ENCODE data around the gene SOCS3.

Gene SOCS3

GRCh38 chr17:78367193-78367592 lies 7.3 kb upstream of the SOCS3 start:
- no peak for DNase-seq (ENCODE audit: low spot score)

- no peak for DNase-seq (ENCODE audit: low spot score)
Measured at GRCh38 chr17:78366109-78366848, 6.4 kb upstream of the SOCS3 start.

GRCh38 chr17:78365561-78366108 lies 5.8 kb upstream of the SOCS3 start:
- peak; percentile 84 for DNase-seq (ENCODE audit: low spot score)

- no peak for DNase-seq (ENCODE audit: low spot score)
Measured at GRCh38 chr17:78364436-78365281, 4.8 kb upstream of the SOCS3 start.

- DNase-seq (ENCODE audit: low spot score), result no peak
Measured at GRCh38 chr17:78362671-78363070, 2.8 kb upstream of the SOCS3 start.

GRCh38 chr17:78362232-78362631 lies 2.4 kb upstream of the SOCS3 start:
- no peak for DNase-seq (ENCODE audit: low spot score)

GRCh38 chr17:78361225-78361701 lies 1.4 kb upstream of the SOCS3 start:
- DNase-seq (ENCODE audit: low spot score), result peak; percentile 45

GRCh38 chr17:78360371-78361224 lies 721 bp upstream of the SOCS3 start:
- peak; percentile 91 for DNase-seq (ENCODE audit: low spot score)

GRCh38 chr17:78359321-78359996 lies 418 bp downstream of the SOCS3 start:
- DNase-seq (ENCODE audit: low spot score), result peak; percentile 39

GRCh38 chr17:78358538-78359320 lies 1.1 kb downstream of the SOCS3 start:
- no peak for DNase-seq (ENCODE audit: low spot score)

- no peak for DNase-seq (ENCODE audit: low spot score)
Measured at GRCh38 chr17:78357672-78358537, 2.0 kb downstream of the SOCS3 start.

- DNase-seq (ENCODE audit: low spot score), result no peak
Measured at GRCh38 chr17:78357177-78357586, 2.7 kb downstream of the SOCS3 start.

GRCh38 chr17:78356101-78356713 lies 3.7 kb downstream of the SOCS3 start:
- DNase-seq (ENCODE audit: low spot score), result no peak

- no peak for DNase-seq (ENCODE audit: low spot score)
Measured at GRCh38 chr17:78355701-78356100, 4.2 kb downstream of the SOCS3 start.

- DNase-seq (ENCODE audit: low spot score), result no peak
Measured at GRCh38 chr17:78355045-78355641, 4.7 kb downstream of the SOCS3 start.

GRCh38 chr17:78353834-78354233 lies 6.0 kb downstream of the SOCS3 start:
- DNase-seq (ENCODE audit: low spot score), result no peak

GRCh38 chr17:78351449-78352006 lies 8.3 kb downstream of the SOCS3 start:
- peak; percentile 41 for DNase-seq (ENCODE audit: low spot score)

Measured in iPS-NIHi11 (cell line).